Measurements from ENCODE around the gene TDRD1. TPM values are rescaled to one million over a fixed set of nuclear protein-coding genes. Genes with fewer than 3 reads are reported as not detected.

Gene TDRD1
- total RNA-seq, 1 donor from 2014 or later, result not detected

- no peak for TF ChIP-seq CTCF (conservative IDR thresholded peaks at IDR 0.05; ENCODE audit: low read depth, low read length)
- DNase-seq (ENCODE audit: low read depth), result no peak
These were observed 12.7 kb upstream of the TDRD1 start for GRCh38 chr10:114166494-114166893.

GRCh38 chr10:114167985-114168384 is 11.2 kb upstream of the TDRD1 start:
- no peak for TF ChIP-seq CTCF (conservative IDR thresholded peaks at IDR 0.05; ENCODE audit: low read depth, low read length)
- H3K4me3 ChIP-seq (ENCODE audit: low read depth, low read length), result no peak overlapping the region
- DNase-seq (ENCODE audit: low read depth), result no peak

More at GRCh38 chr10:114166494-114166893, 12.7 kb upstream of the TDRD1 start:
- H3K4me3 ChIP-seq (ENCODE audit: low read depth, low read length), result no peak overlapping the region

- no peak for TF ChIP-seq CTCF (conservative IDR thresholded peaks at IDR 0.05; ENCODE audit: low read depth, low read length)
- H3K4me3 ChIP-seq (ENCODE audit: low read depth, low read length), result no peak overlapping the region
- no peak for DNase-seq (ENCODE audit: low read depth)
These were observed 10.6 kb upstream of the TDRD1 start for GRCh38 chr10:114168450-114169009.

- no peak for DNase-seq (ENCODE audit: low read depth)
- no peak for TF ChIP-seq CTCF (conservative IDR thresholded peaks at IDR 0.05; ENCODE audit: low read depth, low read length)
- H3K4me3 ChIP-seq (ENCODE audit: low read depth, low read length), result peak overlapping the region; percentile 96
These were observed 6.9 kb upstream of the TDRD1 start for GRCh38 chr10:114172216-114172615.

GRCh38 chr10:114172776-114173602 is 6.2 kb upstream of the TDRD1 start:
- DNase-seq (ENCODE audit: low read depth), result no peak

GRCh38 chr10:114173603-114173920 is 5.6 kb upstream of the TDRD1 start:
- no peak for TF ChIP-seq CTCF (conservative IDR thresholded peaks at IDR 0.05; ENCODE audit: low read depth, low read length)
- no peak for DNase-seq (ENCODE audit: low read depth)
- peak overlapping the region; percentile 96 for H3K4me3 ChIP-seq (ENCODE audit: low read depth, low read length)

More at GRCh38 chr10:114172776-114173602, 6.2 kb upstream of the TDRD1 start:
- peak overlapping the region; percentile 96 for H3K4me3 ChIP-seq (ENCODE audit: low read depth, low read length)
- TF ChIP-seq CTCF (conservative IDR thresholded peaks at IDR 0.05; ENCODE audit: low read depth, low read length), result no peak

Measured in epithelial cell of proximal tubule (primary cell).